Activated CD8-positive, alpha-beta T cell treated with anti-CD3 and anti-CD28 coated beads for 36 hours (primary cell): ENCODE measurements around the gene KCNMB2. TPM values are rescaled to one million over a fixed set of nuclear protein-coding genes. Genes with fewer than 3 reads are reported as not detected.

ENCODE experiments used
- ATAC-seq: fragments of 200-7000 bp; cut with Tn5 transposase; one replicate; pipeline ENCODE4 v1.10.0; 2021; ENCODE audit warnings: mild to moderate bottlenecking, moderate library complexity
- CTCF ChIA-PET: fragments of 350-600 bp; sonication (Branson Sonifier 250); formaldehyde crosslinking; loops from one replicate; lab custom pipeline; 2021; ENCODE audit warnings: antibody characterized with exemption; lab: Charles Lee
- POLR2A ChIA-PET: fragments of 350-600 bp; sonication (Branson Sonifier 250); formaldehyde crosslinking; loops from one replicate; lab custom pipeline; 2021; ENCODE audit warnings: antibody characterized with exemption; lab: Charles Lee
- DNase-seq: peaks from one replicate; pipeline ENCODE4 v3.0.0-alpha.2; 2020
- H3K27ac Mint-ChIP-seq: one replicate; pipeline ENCODE4 v1.8.0; 2021; ENCODE audit warnings: mild to moderate bottlenecking, mixed read lengths
- H3K27me3 Mint-ChIP-seq: one replicate; pipeline ENCODE4 v1.8.0; 2021; ENCODE audit warnings: mixed read lengths
- H3K36me3 Mint-ChIP-seq: one replicate; pipeline ENCODE4 v1.8.0; 2021; ENCODE audit warnings: low read depth, mixed read lengths
- H3K4me1 Mint-ChIP-seq: one replicate; pipeline ENCODE4 v1.8.0; 2021; ENCODE audit warnings: low read depth, mixed read lengths
- H3K4me3 Mint-ChIP-seq: one replicate; pipeline ENCODE4 v1.8.0; 2021; ENCODE audit warnings: mild to moderate bottlenecking, moderate library complexity, mixed read lengths
- H3K9me3 Mint-ChIP-seq: one replicate; pipeline ENCODE4 v1.8.0; 2021; ENCODE audit warnings: mixed read lengths
- intact Hi-C: fragments of 100-400 bp; cut with micrococcal nuclease; formaldehyde crosslinking; loops from one replicate; pipeline ENCODE4 v1.10.0; 2022
- total RNA-seq, 2 experiments: library from RNA; stranded (reverse); gene quantifications; one replicate each; pipeline ENCODE4 v1.2.3, GENCODE V29; 2021
- TF ChIP-seq, protein P1 (sequence below): fragments of 200-600 bp; IDR thresholded peaks from one replicate; pipeline ENCODE4 v1.8.0; 2022; ENCODE audit warnings: antibody characterized with exemption, mild to moderate bottlenecking

Gene KCNMB2
- total RNA-seq, 2 experiments from 2014 or later: not detected

- ChIA-PET POLR2A (no interaction called here), CTCF (no interaction called here)
- Mint-ChIP-seq H3K36me3 (no peaks in the 10 kb centered on the region), H3K9me3 (peaks cover under 1% of the 10 kb centered on the region), H3K27ac (no peak overlapping the region), H3K27me3 (peaks cover 2% of the 10 kb centered on the region), H3K4me1 (no peaks in the 10 kb centered on the region), H3K4me3 (no peak overlapping the region)
- DNase-seq (no peak), ATAC-seq (no peak)
- intact Hi-C loops: no loop called here
- TF ChIP-seq, protein P1, sequence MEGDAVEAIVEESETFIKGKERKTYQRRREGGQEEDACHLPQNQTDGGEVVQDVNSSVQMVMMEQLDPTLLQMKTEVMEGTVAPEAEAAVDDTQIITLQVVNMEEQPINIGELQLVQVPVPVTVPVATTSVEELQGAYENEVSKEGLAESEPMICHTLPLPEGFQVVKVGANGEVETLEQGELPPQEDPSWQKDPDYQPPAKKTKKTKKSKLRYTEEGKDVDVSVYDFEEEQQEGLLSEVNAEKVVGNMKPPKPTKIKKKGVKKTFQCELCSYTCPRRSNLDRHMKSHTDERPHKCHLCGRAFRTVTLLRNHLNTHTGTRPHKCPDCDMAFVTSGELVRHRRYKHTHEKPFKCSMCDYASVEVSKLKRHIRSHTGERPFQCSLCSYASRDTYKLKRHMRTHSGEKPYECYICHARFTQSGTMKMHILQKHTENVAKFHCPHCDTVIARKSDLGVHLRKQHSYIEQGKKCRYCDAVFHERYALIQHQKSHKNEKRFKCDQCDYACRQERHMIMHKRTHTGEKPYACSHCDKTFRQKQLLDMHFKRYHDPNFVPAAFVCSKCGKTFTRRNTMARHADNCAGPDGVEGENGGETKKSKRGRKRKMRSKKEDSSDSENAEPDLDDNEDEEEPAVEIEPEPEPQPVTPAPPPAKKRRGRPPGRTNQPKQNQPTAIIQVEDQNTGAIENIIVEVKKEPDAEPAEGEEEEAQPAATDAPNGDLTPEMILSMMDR: no peak
Measured at GRCh38 chr3:178837512-178837911, 301.3 kb downstream of the KCNMB2 start.

GRCh38 chr3:178840586-178840985 lies 304.4 kb downstream of the KCNMB2 start:
- intact Hi-C loops: no loop called here
- H3K4me3 Mint-ChIP-seq: no peak overlapping the region
- ATAC-seq (no peak), DNase-seq (no peak)
- no peak overlapping the region for H3K27ac Mint-ChIP-seq
- no peaks in the 10 kb centered on the region for H3K4me1 Mint-ChIP-seq
- no peaks in the 10 kb centered on the region for H3K9me3 Mint-ChIP-seq
- TF ChIP-seq, protein P1: no peak
- H3K36me3 Mint-ChIP-seq: no peaks in the 10 kb centered on the region
- H3K27me3 Mint-ChIP-seq: no peaks in the 10 kb centered on the region
- ChIA-PET POLR2A (no interaction called here), CTCF (no interaction called here)

DNA sequence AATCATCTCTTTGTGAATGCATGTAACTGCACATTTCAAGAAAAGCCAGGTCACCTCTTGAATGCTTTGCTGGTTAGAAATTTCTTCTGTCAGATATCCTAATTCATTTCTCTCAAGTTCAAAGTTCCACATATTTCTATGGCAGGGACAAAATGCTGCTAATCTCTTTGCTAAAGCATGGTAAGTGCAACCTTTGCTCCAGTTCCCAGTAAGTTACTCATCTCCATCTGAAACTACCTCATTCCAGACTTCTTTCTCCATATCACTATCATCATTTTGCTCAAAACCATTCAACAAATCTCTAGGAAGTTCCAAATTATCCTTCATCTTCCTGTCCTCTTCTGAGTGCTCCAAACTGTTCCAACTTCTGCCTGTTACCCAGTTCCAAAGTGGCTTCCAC lies 304.8 kb downstream of the KCNMB2 start:
- intact Hi-C loops: no loop called here
- no peak overlapping the region for H3K4me3 Mint-ChIP-seq
- no peaks in the 10 kb centered on the region for H3K36me3 Mint-ChIP-seq
- H3K4me1 Mint-ChIP-seq: no peaks in the 10 kb centered on the region
- no peak overlapping the region for H3K27ac Mint-ChIP-seq
- no peaks in the 10 kb centered on the region for H3K9me3 Mint-ChIP-seq
- TF ChIP-seq, protein P1: no peak
- ATAC-seq (no peak), DNase-seq (no peak)
- ChIA-PET POLR2A (no interaction called here), CTCF (no interaction called here)
- no peaks in the 10 kb centered on the region for H3K27me3 Mint-ChIP-seq

GRCh38 chr3:178844916-178845315 lies 308.7 kb downstream of the KCNMB2 start:
- Mint-ChIP-seq H3K27me3 (no peaks in the 10 kb centered on the region), H3K36me3 (no peaks in the 10 kb centered on the region), H3K9me3 (no peaks in the 10 kb centered on the region), H3K4me3 (no peak overlapping the region), H3K27ac (no peak overlapping the region), H3K4me1 (no peaks in the 10 kb centered on the region)
- intact Hi-C loops: no loop called here
- TF ChIP-seq, protein P1: no peak
- no peak for ATAC-seq
- DNase-seq: no peak
- ChIA-PET POLR2A (no interaction called here), CTCF (no interaction called here)

DNA sequence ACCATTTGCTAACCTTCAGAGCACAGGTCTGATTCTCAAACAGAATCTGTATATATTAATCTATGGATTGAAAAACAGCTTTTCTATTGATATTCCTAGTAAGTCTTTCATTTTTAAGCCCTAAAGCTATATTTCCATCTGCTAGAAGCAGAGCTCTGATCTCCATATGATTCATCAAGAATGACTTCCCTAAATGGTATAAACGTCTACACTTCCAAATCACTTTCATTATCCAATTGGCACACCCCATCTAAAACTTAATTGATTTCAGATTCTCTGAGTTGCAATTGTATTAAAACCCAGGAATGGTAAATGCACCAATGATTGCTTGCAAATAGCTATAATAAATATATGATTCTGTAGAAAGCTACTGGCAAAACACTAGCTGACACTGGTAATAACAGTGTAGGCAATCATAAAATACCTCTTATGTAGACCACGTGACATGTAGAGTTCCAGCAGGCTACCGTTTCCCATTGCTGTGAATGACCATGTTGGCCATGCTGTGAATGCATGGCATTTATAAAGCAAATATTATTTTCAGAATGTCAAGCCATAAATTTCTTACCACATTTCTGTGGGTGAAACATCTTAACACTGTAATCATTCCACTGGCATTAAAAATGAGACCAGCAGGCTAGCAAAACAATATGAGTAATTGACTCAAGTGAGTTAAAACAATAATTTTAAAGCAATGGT lies 309.3 kb downstream of the KCNMB2 start:
- intact Hi-C loops: no loop called here
- H3K4me3 Mint-ChIP-seq: no peak overlapping the region
- no peaks in the 10 kb centered on the region for H3K9me3 Mint-ChIP-seq
- ChIA-PET POLR2A (no interaction called here), CTCF (no interaction called here)
- H3K27me3 Mint-ChIP-seq: no peaks in the 10 kb centered on the region
- no peak for DNase-seq
- no peak overlapping the region for H3K27ac Mint-ChIP-seq
- no peaks in the 10 kb centered on the region for H3K36me3 Mint-ChIP-seq
- TF ChIP-seq, protein P1: no peak
- no peak for ATAC-seq
- H3K4me1 Mint-ChIP-seq: no peaks in the 10 kb centered on the region
